ENCODE data around the gene RCC2.

RCC2 gene

DNA sequence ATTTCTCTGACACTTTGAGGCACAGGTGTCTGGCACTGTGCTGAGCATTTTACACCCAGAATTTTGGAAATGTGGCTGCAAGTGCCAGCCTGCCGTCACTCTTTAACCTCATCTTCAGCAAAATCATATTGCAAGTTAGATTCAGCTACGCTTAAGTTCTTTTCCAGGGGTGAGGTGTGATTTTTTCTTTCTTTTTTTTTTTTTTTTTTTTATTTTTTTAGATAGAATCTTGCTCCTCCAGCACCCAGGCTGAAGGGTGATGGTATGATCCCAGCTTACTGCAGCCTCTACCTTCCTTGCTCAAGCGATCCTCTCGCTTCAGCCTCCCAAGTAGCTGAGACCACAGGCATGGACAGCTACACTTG is 2.5 kb upstream of the RCC2 start:
- DNase-seq: no peak

DNA sequence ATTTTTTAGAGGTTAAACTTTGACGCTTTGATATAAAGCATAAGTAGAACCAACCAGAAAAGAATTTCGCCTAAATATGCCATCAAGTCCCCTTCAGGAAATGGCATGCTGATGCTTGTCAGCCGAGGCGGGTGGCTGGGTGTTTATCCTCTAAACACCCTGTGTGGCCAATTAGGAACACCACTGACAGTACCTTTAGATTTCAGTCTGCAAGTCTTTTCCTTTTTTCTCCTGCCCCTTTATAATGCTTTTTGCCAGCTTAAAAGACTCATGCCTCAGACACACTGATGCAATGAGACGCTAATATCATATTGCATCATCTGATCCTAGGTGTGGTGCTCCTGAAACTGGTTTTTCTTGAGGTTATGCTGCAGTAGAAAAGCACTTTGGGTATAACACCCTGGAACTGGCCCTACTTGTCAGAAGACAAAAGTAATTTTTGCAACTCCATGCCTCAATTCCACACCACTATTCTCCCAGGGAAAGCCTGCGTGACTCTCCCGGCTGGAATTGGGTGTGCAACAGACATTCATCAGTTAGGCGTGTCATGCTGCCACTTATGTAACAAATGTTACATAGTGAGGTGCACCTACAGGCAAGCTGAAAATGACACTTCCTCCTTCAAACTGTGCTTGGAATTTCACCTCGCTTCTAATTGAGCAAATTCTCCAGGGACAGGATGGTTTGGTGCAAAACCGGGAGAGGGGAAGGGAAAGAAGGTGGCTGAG is 2.0 kb upstream of the RCC2 start:
- peak; percentile 74 for DNase-seq

DNA sequence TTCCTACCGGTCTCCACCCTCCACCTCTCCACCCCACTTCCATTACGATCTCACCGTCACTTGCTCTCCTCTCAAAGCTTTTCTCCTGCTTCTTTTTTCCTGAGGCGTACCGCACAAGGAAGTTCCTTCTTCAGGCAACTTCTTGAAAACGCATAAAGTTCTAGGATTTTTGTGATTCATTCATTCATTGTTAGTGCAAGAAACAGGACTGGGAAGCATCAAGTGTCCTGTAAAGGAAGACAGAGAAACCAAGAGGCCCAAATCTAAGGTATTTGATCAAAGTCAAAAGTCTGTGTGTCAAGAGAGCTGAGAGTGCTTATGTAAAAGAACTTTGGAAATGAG is 1.3 kb upstream of the RCC2 start:
- DNase-seq: no peak

DNA sequence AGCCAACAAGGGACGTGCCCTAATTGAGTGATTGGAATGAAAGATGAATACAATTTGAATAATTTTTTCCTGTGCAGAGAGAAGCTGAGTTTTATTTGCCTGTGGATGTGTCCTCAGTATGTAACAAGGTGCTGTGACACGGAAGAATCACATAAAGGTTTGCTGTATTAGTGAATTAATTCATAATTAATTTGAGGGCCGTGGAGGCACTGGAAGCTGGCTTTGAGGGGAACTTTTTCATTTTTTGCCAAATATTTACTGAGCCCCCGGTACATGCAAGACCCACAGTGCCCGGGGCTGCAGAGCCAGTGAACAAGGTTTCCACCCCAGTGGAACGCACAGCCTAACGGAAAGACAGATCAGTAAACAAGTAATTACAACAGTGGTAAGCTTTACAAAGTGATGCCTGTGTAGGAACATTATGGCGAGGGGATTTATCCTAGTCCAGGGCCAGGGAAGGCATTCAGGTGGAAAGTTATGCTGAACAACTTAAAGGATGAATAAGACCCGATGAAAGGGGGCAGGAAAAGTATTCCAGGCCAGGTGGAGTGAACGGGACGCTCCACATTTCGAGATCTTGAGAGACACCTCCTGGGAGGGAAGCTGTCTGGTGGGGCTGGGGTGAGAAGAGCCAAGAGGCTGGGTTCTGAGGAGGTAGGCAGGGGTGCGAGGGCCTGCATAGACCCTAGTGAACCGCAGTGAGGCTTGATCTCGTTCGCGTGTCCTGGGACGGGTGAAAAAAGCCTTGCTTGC is 773 bp upstream of the RCC2 start:
- DNase-seq: no peak

DNA sequence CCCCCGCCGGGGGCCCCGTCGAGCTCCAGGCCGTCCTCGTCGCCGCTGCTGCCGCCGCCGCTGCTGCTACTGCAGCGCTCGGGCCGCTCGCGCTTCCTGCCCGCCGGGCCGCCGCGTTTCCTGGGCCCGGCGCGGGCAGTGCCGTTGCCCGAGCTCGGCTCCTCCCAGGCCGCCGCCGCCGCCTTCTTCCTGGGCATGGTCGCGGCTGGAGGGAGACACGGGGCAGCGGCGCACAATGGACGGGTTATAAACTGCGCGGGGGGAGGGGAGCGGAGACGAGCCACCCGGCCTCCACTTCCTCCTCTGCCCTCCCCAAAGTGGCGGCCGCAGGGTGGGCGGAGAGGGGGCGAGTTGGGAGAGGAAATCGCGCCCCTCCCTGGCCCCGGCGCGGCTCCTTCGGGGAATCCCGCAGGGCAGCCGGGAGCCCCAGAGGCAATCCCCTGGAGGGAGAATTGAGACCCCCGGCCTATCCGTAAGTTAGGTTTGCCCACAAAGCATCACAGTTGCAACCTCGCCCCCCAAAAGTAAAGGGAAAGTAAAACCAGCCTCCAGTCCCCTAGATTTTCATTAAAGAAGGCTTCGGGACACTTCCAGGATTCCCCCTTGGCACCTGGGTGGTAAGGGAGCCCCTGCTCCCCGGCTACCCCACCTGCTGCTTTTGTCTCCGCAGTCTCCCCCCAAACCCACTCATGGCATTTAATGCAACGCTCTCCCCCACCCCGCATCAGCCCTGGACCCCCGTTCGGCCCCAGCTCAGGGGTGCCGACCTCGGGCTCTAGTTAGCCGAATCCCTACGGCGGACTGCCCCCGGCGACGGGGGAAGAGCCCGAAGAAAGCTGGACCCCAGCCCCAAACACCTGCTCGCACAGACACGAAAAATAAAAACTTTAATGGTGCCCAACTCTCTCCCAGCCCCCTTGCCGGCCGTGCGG is 893 bp downstream of the RCC2 start:
- peak; percentile 38 for DNase-seq

DNA sequence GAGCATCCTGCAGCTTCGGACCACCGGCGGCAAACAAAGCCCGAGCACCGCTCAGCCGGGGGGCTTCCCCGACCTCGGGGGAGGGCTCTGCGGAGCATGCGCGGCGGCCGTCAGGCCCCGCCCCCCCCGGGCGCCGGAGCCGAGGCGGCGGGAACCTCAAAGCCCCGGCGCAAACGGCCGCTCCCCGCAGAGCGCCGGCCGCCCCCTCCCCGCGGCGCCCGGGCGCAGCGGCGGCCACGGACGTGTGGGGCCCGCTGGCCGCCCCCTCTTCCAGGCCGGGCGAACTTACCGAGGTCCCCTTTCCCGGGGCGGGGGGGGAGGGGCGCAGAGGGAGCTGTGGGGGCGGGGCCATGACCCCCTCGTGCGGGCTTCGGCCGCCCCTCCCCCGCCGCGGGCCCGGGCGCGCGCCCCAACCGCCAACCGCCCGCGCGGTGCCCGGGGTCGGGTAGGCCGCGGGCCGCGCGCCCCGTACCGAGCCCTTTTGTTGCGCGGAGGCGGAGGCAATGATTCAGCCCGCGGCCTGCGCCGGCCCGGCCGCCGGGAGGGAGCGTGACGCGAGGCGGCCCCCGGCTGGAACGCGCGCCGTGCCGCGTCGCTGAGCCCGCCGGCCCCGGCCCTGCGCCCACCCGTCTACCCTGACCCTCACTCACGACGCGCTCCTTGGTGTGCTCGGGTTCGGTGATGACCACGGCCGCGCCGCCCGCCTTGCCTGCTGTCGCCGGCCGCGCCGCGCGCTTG is 1.7 kb downstream of the RCC2 start:
- DNase-seq: no peak

DNA sequence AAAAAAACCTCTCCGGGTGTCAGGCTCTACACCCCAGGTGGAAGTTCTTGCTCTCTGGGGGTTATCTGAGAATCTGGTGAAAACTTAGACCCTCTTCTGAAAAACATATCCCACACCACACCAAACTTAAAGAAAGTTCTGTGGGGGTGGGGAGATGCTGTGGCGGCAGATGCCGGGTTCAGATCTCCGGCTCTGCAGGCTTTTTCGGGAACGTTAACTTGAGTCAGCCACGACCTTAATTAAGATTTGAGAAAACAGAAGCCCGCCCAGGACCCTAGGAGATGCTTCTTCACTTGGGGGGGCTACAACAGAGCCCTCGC is 2.3 kb downstream of the RCC2 start:
- DNase-seq: peak; percentile 27

DNA sequence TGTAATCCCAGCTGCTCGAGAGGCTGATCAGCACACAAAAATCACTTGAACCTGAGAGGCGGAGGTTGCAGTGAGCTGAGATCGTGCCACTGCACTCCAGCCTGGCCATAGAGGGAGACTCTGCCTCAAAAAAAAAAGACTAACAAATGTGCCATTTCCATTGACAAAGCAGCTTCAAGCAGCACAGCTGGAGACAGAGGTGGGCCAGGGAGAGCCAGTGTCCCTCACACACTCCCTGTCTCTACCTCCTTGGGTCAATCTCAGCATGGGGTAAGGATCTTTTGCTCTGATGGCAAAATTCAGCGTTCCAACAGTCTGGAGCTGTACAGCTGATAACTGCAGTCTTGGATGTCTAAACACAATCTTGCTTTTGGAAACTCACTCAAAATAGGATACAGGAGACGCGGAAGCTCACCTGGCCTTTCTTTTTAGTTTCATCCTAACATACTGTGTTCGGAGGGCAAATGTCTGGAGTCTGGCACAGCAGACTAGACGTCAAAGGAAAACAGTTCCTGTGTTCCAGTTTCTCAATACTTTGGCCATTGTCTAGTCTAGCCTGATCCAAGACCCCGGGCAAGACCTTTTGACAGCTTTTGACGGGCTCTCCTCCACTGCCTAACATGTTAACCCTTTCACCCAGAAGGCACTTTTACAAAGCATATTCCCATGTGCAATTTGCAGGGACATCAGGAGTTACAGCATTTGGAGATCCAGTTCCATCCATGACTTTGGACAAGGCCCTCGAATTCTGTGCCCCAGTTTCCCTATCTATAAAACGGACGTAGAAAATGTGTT is 2.9 kb downstream of the RCC2 start:
- no peak for DNase-seq

DNA sequence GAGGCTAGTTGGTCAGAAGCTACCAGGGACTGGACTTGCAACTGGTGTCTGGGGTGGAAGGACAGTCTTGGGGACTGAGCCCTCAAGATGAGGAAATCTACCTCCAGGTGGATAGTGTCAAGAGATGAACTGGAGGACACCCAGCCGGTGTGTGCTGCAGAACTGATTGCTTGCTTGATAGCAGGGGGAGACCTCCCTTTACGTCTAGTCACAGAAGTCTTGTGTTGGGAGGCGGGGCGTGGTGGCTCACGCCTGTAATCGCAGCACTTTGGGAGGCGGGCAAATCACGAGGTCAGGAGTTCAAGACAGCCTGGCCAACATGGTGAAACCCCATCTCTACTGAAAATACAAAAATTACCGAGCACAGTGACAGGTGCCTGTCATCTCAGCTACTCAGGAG is 4.9 kb downstream of the RCC2 start:
- DNase-seq: no peak

DNA sequence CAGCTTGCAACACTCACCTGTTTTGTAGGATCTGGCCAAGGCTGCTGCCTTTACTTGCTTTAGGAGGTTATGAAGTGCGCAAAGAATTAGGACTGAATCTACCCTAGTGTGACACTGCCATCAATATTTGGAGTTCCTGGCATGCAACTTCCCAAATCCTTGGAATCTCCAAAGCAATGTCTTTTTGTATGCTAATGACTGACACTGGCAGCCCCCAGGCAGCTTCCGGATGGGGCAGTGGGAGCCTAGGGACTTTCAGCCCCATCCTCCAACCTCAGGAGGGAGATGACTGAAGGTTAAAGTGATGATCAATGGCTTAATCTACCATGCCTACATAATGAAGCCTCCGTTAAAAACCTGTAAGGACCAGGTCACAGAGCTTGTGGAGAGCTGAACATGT is 5.5 kb downstream of the RCC2 start:
- DNase-seq: no peak

DNA sequence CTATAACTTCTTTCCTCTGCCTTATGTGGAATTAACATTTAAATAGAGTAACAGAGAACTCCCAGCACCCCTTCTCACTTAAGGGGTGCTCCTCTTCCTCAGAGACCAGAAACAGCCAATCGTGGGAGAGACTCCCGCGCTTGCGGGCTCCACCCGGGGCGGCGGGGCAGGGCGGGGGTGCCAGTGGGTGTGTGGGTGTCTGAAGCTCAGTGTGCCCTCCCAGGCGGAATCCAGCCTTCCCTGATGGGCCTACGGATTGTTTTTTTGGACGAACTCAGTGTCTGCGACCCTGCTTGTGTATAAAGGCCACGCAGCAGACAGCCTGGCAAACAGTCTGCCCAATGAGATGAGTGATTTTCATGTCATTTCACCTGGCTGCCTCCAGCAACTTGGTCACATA is 6.2 kb downstream of the RCC2 start:
- DNase-seq: no peak

DNA sequence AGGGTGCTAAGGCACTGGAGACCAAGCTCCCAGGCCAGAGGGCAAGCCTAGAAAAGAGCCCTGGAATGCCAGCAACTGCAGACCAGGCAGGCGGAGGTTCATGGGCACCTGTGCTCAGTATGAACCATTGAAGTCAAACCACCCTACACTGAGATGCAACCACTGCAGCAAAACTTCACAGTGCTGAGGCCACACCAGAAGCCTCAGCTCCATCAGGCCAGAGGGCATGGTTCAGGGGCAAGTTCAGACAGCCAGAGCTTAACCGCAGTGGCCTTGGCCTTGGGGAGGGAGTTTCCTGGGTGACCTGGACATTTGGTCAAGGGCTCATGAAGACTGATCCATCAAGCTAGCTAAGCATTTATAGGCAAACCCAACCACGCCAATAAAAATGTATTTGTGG is 7.1 kb downstream of the RCC2 start:
- no peak for DNase-seq

DNA sequence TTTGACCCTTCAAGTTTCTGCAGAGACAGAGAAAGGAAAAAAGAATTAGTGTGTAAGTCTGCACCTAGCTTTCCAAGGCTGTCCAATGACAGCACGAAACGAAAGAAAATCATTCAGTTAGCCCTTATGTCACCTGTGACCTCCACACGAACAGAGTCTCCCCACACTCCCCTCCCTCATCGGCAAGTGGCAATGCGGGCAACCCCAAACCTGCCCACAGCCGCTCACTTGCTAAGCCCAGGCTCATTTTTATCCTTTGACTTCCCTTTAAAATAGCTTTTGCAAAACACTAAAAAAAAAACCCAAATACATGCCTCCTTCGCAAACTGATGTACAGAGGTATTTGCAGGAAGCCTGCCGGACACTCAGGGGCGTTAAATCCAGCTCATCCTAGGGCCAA is 10.3 kb downstream of the RCC2 start:
- no peak for DNase-seq

DNA sequence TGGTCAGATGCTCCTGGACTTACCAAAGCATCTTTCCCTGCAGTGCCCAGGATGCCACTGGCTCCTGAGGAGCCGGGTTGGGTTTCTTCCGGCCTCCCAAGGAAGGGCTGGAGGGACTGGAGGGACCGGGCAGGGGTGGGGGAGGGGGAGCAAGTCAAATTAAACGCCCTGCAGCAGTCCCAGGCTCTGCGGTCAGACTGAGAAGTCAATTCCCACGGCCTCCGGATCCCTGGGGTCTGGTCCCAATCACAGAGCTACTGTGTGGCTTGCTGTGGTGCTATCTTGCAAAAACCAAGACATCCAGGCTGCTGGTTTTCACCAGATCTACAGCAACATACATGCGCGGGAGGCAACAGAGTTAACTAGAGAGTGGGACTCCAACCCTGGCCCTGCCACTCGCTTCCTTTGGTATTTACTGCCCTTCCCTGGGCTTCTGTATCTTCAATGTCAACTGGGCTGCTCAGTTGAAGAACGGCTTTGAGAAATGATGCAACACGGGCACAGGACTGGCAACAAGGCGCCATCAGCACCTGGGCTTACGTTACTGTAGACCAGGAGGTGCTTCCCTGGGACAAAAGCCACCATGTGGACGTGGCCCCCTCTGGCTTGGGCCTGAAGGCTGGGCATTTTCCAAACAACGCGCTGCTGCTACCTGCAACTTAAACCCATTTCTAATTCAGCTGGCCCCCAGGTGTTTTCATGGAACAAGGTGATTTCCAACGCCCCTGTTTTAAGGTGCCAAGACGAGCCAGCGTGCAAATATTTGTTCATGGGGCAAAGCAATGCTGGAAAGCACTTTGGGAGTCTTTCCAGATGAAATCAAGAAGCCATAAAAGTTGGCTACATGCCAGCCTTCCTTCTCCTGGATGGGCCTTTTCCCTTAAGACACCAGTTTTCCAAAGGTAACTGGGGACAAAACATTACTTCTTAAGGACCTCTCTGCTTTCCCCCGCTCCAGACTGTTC is 11.5 kb downstream of the RCC2 start:
- peak; percentile 62 for DNase-seq

DNA sequence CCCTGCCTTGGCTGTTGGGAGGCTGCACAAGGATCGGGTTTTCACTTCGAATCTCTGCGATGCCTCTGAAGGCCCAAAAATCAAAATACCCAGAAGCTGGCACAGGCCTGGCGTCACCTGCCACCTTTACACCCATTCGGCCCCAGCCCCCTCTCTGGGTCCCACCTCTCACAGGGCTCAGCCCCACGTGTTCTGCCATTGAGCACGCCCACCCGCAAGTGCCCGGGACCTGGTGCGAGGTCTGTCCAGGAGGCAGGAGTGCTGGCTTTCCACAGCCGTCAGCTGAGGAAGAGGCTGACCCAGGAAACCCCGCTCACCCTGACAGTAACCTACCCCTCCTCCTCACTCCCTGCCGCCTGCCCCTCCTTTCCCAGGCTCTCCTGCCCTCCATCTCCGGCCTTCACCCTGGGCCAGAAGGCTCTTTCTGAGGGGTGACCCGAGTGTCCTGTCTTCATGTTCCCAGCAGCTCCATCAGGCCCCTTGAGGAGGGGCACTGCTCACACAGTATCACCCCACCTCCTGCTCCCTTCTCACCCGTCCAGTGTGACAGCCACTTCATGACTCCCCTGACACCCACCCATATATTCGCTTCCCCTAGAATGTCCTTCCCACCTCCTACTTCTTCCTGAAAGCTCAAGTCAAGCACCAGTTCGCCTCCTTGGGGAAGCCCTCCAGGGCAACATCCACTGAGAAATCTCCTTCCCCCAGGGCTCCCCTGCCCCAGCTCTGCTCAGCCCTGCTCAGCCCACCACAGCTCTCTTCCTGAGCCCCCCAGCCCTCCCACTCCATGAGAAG is 13.5 kb downstream of the RCC2 start:
- DNase-seq: no peak

DNA sequence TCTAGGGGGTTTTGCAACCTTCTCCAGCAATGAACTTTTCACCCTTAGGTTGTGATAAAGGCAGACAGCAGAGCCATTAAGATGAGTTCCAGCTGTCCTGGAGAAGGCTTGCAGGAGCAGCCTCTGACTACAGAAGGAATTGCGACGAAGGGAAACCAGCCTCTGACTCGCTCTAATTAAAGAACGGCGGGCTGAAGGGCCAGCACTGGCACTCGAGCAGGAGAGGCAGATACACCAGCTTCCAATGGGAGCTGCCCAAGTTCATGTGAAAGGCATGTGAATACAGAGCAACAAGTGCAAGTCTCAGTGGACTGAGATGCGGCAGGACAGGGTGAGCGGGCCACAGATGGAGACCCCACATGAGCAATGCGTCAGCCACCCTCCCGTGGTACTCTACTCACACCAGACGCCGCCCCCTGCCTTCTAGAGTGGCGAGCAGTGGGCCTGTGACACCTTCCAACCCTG is 15.7 kb downstream of the RCC2 start:
- DNase-seq: no peak

DNA sequence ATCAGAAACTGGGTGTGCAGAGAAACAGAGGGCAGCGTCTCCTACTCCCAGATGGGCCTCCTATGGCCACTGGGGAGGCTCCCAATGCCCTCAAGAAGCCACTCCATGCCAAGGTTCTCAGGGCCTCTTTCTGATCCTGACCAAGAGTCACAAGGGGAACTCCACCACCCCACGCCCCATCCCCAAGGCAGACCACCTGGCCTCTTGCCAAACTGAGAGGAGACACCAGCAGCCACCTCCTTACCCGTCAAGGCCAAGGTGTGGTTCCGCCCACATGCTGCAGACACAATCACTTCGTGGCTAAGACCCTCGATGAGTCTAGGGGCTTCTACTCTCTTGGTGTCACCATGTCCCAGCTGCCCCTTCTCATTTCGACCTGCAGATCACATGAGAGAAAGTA is 17.0 kb downstream of the RCC2 start:
- DNase-seq: no peak

DNA sequence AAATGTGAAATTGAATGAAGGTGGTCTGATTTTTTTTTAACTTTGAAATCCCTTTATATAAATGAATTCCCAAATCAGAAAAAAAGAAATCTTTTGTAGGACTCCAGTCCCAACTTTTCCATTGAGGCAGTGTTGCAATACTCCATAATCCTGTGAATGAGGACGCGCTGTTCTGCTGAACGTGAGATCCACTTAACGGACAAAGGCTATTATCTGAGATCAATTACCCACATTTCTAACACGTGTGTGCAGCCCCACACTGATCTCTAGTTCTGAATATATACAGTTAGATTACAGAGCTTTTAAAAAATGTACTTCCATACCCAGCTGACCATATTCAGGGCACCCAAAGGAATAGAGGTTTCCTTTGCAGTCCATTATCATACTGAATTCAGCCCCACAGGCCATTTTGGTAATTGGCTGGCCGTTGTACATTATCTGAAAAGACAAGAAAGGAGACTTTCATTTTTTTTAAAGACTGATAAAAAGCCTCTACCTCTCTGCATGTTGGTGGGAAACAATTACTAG is 19.0 kb downstream of the RCC2 start:
- DNase-seq: no peak

DNA sequence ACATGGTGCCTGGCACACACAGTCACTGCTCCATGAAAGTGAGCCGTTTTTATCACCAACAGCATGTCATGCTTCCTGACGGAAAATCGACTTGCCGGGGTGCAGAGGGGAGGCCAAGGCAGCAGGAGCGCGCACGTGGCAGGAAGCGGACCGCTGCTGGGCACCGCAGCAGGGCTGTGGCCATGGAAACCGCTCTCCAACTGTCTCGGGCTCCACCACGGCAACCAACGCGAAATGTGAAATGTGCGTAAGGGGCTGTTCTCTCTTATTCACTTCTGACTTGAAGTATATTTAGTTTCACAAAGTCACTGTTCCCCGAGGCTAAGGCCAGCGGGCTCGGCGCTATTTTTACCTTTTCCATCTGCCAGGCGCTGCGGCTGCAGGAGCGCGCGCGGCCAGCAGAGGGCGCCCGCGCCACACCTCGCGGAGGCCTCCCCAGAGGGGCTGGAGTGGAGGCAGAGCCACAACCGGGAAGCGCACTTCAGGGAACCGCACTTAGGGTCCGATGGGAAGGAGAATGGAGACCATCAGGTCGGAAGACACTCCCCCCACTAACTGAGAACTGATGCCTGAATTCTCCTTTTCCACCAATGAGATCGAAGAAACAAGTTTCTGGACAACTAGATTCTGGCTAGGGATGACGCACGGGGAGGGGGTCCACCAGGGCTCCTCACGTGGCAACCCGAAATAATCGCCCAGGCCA is 19.7 kb downstream of the RCC2 start:
- DNase-seq: no peak
